ENCODE measurements around the gene FOXE3. TPM values are rescaled to one million over a fixed set of nuclear protein-coding genes. Genes with fewer than 3 reads are reported as not detected.

Gene FOXE3
- total RNA-seq, 2 donors from 2014 or later = not detected

- H3K4me3 Mint-ChIP-seq = peak overlapping the region; percentile 97
- peak overlapping the region; percentile 91 for H3K27ac Mint-ChIP-seq
- ATAC-seq (replicated peaks) = no peak
- no peaks in the 10 kb centered on the region for H3K9me3 Mint-ChIP-seq
- H3K27me3 Mint-ChIP-seq = no peaks in the 10 kb centered on the region
- H3K4me1 Mint-ChIP-seq = peaks cover 9% of the 10 kb centered on the region
- peaks cover 25% of the 10 kb centered on the region for H3K36me3 Mint-ChIP-seq (ENCODE audit: low read depth)
Measured at GRCh38 chr1:47435506-47436303, 19.6 kb downstream of the FOXE3 start.

- Mint-ChIP-seq H3K4me1 (peaks cover 9% of the 10 kb centered on the region), H3K4me3 (peak overlapping the region; percentile 97), H3K36me3 (ENCODE audit: low read depth) (peaks cover 25% of the 10 kb centered on the region), H3K9me3 (no peaks in the 10 kb centered on the region), H3K27ac (peak overlapping the region; percentile 91), H3K27me3 (no peaks in the 10 kb centered on the region)
- peak; percentile 60 for ATAC-seq (replicated peaks)
Measured at GRCh38 chr1:47436304-47436978, 20.4 kb downstream of the FOXE3 start.

DNA sequence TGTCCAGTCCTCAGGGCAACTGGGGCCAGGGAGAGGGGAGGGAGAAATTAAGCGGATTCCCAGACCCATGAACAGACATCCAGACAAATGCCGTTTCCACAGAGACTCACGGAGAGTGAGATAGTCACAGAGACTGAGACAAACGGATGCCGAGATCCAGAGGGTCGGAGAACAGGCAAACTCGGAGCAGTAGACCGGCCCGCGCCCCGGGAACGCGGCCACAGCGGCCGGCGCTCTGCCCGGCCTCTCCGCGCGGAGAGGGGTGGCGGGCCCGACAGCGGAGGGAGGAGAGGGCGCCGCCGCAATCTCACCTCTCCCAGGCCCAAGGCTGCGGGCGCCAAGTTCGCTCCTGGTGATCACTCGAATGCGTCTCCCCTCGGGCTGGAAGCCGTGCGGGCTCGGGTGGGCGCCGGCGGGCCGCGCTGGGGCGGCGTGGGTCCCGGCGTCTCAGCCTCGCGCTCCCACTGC lies 20.9 kb downstream of the FOXE3 start:
- H3K27me3 Mint-ChIP-seq = no peaks in the 10 kb centered on the region
- H3K9me3 Mint-ChIP-seq = no peaks in the 10 kb centered on the region
- peaks cover 25% of the 10 kb centered on the region for H3K36me3 Mint-ChIP-seq (ENCODE audit: low read depth)
- peak; percentile 20 for ATAC-seq (replicated peaks)
- peak overlapping the region; percentile 91 for H3K27ac Mint-ChIP-seq
- H3K4me3 Mint-ChIP-seq = peak overlapping the region; percentile 97
- peaks cover 9% of the 10 kb centered on the region for H3K4me1 Mint-ChIP-seq

- no peaks in the 10 kb centered on the region for H3K27me3 Mint-ChIP-seq
- peaks cover 6% of the 10 kb centered on the region for H3K4me1 Mint-ChIP-seq
- H3K36me3 Mint-ChIP-seq (ENCODE audit: low read depth) = peaks cover 25% of the 10 kb centered on the region
- peak within 1 kb of the TSS; percentile 97 for H3K4me3 Mint-ChIP-seq
- ATAC-seq (replicated peaks) = peak; percentile 89
- peak within 1 kb of the TSS; percentile 91 for H3K27ac Mint-ChIP-seq
- no peaks in the 10 kb centered on the region for H3K9me3 Mint-ChIP-seq
Measured at GRCh38 chr1:47437447-47438164, 21.5 kb downstream of the FOXE3 start, which contains the start of gene FOXD2. FOXD2 (plus strand) TSS chr1:47438044; CDS start chr1:47438136, 92 bp downstream.

DNA sequence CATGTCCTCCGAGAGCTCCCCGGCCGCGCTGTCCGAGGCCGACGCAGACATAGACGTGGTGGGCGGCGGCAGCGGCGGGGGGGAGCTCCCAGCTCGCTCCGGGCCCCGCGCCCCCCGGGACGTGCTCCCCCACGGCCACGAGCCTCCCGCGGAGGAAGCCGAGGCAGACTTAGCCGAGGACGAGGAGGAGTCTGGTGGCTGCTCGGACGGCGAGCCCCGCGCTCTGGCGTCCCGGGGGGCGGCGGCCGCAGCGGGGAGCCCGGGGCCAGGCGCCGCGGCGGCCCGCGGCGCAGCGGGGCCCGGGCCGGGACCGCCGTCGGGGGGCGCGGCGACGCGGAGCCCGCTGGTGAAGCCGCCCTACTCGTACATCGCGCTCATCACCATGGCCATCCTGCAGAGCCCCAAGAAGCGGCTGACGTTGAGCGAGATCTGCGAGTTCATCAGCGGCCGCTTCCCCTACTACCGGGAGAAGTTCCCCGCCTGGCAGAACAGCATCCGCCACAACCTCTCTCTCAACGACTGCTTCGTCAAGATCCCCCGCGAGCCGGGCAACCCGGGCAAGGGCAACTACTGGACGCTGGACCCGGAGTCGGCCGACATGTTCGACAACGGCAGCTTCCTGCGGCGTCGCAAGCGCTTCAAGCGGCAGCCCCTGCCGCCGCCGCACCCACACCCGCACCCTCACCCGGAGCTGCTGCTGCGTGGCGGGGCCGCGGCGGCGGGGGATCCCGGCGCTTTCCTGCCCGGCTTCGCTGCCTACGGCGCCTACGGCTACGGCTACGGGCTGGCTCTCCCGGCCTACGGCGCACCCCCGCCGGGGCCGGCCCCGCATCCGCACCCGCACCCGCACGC lies 22.3 kb downstream of the FOXE3 start:
- Mint-ChIP-seq H3K4me1 (peaks cover 6% of the 10 kb centered on the region), H3K9me3 (no peaks in the 10 kb centered on the region), H3K27ac (no peak overlapping the region), H3K4me3 (peak overlapping the region; percentile 52), H3K36me3 (ENCODE audit: low read depth) (peaks cover 21% of the 10 kb centered on the region), H3K27me3 (no peaks in the 10 kb centered on the region)
- no peak for ATAC-seq (replicated peaks)

GRCh38 chr1:47439017-47439818 lies 23.1 kb downstream of the FOXE3 start:
- Mint-ChIP-seq H3K4me3 (no peak overlapping the region), H3K36me3 (ENCODE audit: low read depth) (peaks cover 19% of the 10 kb centered on the region), H3K27me3 (peaks cover 4% of the 10 kb centered on the region), H3K27ac (no peak overlapping the region), H3K4me1 (peaks cover 10% of the 10 kb centered on the region), H3K9me3 (no peaks in the 10 kb centered on the region)
- no peak for ATAC-seq (replicated peaks)

DNA sequence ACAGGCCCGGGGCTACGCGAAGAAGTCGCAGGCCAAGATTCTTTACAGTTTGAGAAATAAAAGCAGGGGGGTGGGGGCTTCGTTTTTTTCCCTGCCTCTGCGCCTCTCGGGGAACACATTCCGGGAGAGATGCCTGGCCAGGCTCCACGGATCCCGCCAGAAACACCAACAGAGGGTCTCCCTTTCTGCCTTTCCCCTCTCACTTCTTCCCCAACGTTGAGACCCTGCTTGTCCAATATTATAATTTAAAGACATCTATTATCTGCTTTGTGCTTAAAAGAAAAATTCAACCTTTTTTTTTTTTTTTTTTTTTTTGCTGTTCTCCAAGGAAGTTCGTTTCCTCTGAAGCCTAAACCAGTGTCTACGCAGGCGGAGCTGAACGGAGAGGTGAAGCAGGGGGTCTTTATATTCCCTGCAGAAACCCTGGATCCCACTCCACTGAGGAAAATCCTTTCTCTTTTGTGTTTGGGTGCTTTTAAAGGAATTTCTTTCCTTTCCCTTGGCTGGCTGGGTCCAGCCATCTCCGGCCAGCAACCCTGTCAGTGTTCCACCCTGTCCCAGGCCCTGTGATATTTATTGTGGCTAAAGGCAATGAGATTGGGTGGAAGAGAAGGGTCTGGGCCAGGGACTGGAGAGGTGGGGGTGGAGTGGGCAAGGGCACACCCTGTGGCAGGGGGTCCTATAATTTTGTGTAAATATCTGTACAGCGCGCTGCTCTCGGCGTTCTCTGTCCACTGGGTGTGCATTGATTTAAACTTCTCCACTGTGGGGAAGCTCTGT lies 23.9 kb downstream of the FOXE3 start:
- no peak overlapping the region for H3K27ac Mint-ChIP-seq

GRCh38 chr1:47440599-47441081 lies 24.6 kb downstream of the FOXE3 start:
- H3K36me3 Mint-ChIP-seq (ENCODE audit: low read depth) = peaks cover 12% of the 10 kb centered on the region
- no peaks in the 10 kb centered on the region for H3K9me3 Mint-ChIP-seq
- no peak overlapping the region for H3K4me3 Mint-ChIP-seq
- peaks cover 15% of the 10 kb centered on the region for H3K27me3 Mint-ChIP-seq
- no peak overlapping the region for H3K27ac Mint-ChIP-seq
- no peak for ATAC-seq (replicated peaks)
- H3K4me1 Mint-ChIP-seq = peaks cover 13% of the 10 kb centered on the region

More for the DNA sequence above, 23.9 kb downstream of the FOXE3 start:
- Mint-ChIP-seq H3K27me3 (peaks cover 9% of the 10 kb centered on the region), H3K36me3 (ENCODE audit: low read depth) (peaks cover 19% of the 10 kb centered on the region), H3K4me1 (peaks cover 13% of the 10 kb centered on the region), H3K9me3 (no peaks in the 10 kb centered on the region), H3K4me3 (no peak overlapping the region)
- no peak for ATAC-seq (replicated peaks)

- Mint-ChIP-seq H3K27ac (no peak overlapping the region), H3K9me3 (no peaks in the 10 kb centered on the region), H3K4me1 (peaks cover 7% of the 10 kb centered on the region), H3K27me3 (peaks cover 24% of the 10 kb centered on the region), H3K4me3 (no peak overlapping the region), H3K36me3 (ENCODE audit: low read depth) (peaks cover 7% of the 10 kb centered on the region)
- no peak for ATAC-seq (replicated peaks)
Measured at GRCh38 chr1:47441450-47442106, 25.5 kb downstream of the FOXE3 start.

DNA sequence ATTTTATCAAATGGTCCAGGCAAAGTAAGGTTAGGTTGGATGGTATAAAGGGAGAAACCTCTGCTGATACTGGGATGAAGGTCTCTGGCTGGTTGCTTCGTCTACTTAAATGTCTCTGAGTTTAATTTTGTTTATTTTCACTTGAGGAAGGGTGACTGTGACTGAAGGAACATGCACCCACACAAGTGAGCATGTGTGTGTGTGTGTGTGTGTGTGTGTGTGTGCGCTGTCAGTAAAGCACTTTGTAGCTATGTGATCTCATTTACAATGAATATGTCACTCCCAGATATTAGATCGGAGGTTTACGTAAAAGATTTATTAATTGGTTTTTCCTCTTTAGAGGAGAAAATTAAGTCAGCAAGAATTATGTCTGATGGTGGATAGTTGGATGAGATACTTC lies 26.1 kb downstream of the FOXE3 start:
- Mint-ChIP-seq H3K4me1 (peaks cover 7% of the 10 kb centered on the region), H3K9me3 (no peaks in the 10 kb centered on the region), H3K27me3 (peaks cover 31% of the 10 kb centered on the region), H3K4me3 (no peak overlapping the region), H3K27ac (no peak overlapping the region), H3K36me3 (ENCODE audit: low read depth) (peaks cover 5% of the 10 kb centered on the region)
- no peak for ATAC-seq (replicated peaks)

- no peak for ATAC-seq (replicated peaks)
- H3K36me3 Mint-ChIP-seq (ENCODE audit: low read depth) = peaks cover 5% of the 10 kb centered on the region
- H3K27ac Mint-ChIP-seq = no peak overlapping the region
- no peaks in the 10 kb centered on the region for H3K9me3 Mint-ChIP-seq
- H3K27me3 Mint-ChIP-seq = peaks cover 38% of the 10 kb centered on the region
- H3K4me1 Mint-ChIP-seq = peaks cover 7% of the 10 kb centered on the region
- no peak overlapping the region for H3K4me3 Mint-ChIP-seq
Measured at GRCh38 chr1:47442842-47443529, 26.9 kb downstream of the FOXE3 start.

All from activated T-helper 17 cell treated with anti-CD3 and anti-CD28 coated beads, Interleukin-2, amount 50 U/mL, for 72 hours (primary cell).